ENCODE results near the gene EYA2.

GRCh38 chr20:47110819-47111218 is 216.2 kb downstream of the EYA2 start:
- TF ChIP-seq, protein P1, sequence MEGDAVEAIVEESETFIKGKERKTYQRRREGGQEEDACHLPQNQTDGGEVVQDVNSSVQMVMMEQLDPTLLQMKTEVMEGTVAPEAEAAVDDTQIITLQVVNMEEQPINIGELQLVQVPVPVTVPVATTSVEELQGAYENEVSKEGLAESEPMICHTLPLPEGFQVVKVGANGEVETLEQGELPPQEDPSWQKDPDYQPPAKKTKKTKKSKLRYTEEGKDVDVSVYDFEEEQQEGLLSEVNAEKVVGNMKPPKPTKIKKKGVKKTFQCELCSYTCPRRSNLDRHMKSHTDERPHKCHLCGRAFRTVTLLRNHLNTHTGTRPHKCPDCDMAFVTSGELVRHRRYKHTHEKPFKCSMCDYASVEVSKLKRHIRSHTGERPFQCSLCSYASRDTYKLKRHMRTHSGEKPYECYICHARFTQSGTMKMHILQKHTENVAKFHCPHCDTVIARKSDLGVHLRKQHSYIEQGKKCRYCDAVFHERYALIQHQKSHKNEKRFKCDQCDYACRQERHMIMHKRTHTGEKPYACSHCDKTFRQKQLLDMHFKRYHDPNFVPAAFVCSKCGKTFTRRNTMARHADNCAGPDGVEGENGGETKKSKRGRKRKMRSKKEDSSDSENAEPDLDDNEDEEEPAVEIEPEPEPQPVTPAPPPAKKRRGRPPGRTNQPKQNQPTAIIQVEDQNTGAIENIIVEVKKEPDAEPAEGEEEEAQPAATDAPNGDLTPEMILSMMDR (conservative IDR thresholded peaks at IDR 0.05; ENCODE audit: low read depth, low read length), result no peak
- TF ChIP-seq EZH2 (IDR thresholded peaks at IDR 0.05; ENCODE audit: borderline replicate concordance, low read depth, low read length, poor library complexity, severe bottlenecking), result no peak

Measured in A673 (cell line).